Type B pancreatic cell (in vitro differentiated cells): ENCODE measurements around the gene CASTOR1. TPM values are rescaled to one million over a fixed set of nuclear protein-coding genes. Genes with fewer than 3 reads are reported as not detected.

Experiments used
- DNase-seq: peaks from one replicate; pipeline ENCODE4 v3.0.0; 2021; ENCODE audit warnings: mixed read lengths; ENCODE audit not compliant: unreplicated experiment; ENCODE audit errors: extremely low spot score
- H3K27ac Mint-ChIP-seq: 2 replicates; pipeline ENCODE4 v1.8.0; 2021; ENCODE audit warnings: mild to moderate bottlenecking, mixed read lengths
- H3K27me3 Mint-ChIP-seq: 2 replicates; pipeline ENCODE4 v1.8.0; 2021; ENCODE audit warnings: mixed read lengths
- H3K36me3 Mint-ChIP-seq: 2 replicates; pipeline ENCODE4 v1.8.0; 2021; ENCODE audit warnings: mixed read lengths
- H3K4me1 Mint-ChIP-seq: one replicate; pipeline ENCODE4 v1.8.0; 2021; ENCODE audit warnings: mixed read lengths; ENCODE audit not compliant: unreplicated experiment
- H3K4me3 Mint-ChIP-seq: 2 replicates; pipeline ENCODE4 v1.8.0; 2021; ENCODE audit warnings: mild to moderate bottlenecking, mixed read lengths
- H3K9me3 Mint-ChIP-seq: 2 replicates; pipeline ENCODE4 v1.8.0; 2021; ENCODE audit warnings: mixed read lengths
- total RNA-seq: library from RNA; stranded (reverse); gene quantifications from 2 replicates; pipeline ENCODE4 v1.2.1, GENCODE V29; 2021; ENCODE audit warnings: low replicate concordance
- TF ChIP-seq, protein P1 (sequence below): fragments of 200-600 bp; sonication (generic); conservative IDR thresholded peaks from 2 replicates; pipeline ENCODE4 v1.5.0; 2021; ENCODE audit warnings: antibody characterized with exemption, mild to moderate bottlenecking

The CASTOR1 gene
- total RNA-seq, 1 donor from 2014 or later: 11.4 TPM

DNA sequence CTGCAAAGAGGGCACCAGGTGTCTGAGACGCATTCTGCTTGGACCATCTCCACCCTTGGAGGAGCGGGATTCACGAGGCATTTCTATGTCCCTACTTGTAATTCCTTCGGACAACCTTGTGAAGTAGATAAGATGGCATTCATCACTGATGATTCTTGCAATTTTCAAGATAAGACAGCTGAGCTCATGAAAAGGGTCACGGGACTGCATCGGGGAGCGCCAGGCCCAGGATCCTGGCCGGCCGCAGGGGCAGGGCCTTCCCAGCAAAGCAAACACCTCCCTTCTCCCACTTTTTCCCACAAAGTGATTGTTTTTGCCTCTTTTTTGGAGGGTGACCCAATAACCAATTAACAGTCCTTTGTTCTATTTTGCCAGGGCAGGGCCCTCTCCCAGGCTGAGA is 51.2 kb downstream of the CASTOR1 start:
- H3K36me3 Mint-ChIP-seq: no peaks in the 10 kb centered on the region
- peaks cover 27% of the 10 kb centered on the region for H3K4me1 Mint-ChIP-seq
- no peak overlapping the region for H3K27ac Mint-ChIP-seq
- DNase-seq: no peak
- peaks cover 3% of the 10 kb centered on the region for H3K27me3 Mint-ChIP-seq
- TF ChIP-seq, protein P1, sequence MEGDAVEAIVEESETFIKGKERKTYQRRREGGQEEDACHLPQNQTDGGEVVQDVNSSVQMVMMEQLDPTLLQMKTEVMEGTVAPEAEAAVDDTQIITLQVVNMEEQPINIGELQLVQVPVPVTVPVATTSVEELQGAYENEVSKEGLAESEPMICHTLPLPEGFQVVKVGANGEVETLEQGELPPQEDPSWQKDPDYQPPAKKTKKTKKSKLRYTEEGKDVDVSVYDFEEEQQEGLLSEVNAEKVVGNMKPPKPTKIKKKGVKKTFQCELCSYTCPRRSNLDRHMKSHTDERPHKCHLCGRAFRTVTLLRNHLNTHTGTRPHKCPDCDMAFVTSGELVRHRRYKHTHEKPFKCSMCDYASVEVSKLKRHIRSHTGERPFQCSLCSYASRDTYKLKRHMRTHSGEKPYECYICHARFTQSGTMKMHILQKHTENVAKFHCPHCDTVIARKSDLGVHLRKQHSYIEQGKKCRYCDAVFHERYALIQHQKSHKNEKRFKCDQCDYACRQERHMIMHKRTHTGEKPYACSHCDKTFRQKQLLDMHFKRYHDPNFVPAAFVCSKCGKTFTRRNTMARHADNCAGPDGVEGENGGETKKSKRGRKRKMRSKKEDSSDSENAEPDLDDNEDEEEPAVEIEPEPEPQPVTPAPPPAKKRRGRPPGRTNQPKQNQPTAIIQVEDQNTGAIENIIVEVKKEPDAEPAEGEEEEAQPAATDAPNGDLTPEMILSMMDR: no peak
- no peak overlapping the region for H3K4me3 Mint-ChIP-seq
- no peaks in the 10 kb centered on the region for H3K9me3 Mint-ChIP-seq

DNA sequence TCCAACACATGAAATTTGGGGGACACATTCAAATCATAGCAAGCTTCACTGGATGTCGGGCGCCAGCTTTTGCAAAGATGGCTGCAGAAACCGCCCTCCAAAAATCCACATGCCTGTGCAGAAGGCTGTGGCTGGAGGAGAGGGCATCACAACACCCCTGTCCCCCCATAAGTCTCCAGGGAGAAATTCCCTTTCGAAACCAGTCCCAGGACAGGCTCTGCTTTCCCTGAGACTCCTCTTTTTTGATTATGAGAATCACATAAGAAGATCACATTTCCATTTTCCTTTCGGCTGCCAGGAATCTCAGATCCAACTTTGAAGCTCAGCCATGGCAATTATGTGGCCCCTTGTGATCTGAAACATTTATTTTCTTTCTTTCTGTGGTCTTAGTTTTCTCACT is 52.4 kb downstream of the CASTOR1 start:
- DNase-seq: no peak
- H3K9me3 Mint-ChIP-seq: no peaks in the 10 kb centered on the region
- H3K27ac Mint-ChIP-seq: no peak overlapping the region
- no peak overlapping the region for H3K4me3 Mint-ChIP-seq
- TF ChIP-seq, protein P1: no peak
- H3K36me3 Mint-ChIP-seq: no peaks in the 10 kb centered on the region
- peaks cover 3% of the 10 kb centered on the region for H3K27me3 Mint-ChIP-seq
- peaks cover 27% of the 10 kb centered on the region for H3K4me1 Mint-ChIP-seq

DNA sequence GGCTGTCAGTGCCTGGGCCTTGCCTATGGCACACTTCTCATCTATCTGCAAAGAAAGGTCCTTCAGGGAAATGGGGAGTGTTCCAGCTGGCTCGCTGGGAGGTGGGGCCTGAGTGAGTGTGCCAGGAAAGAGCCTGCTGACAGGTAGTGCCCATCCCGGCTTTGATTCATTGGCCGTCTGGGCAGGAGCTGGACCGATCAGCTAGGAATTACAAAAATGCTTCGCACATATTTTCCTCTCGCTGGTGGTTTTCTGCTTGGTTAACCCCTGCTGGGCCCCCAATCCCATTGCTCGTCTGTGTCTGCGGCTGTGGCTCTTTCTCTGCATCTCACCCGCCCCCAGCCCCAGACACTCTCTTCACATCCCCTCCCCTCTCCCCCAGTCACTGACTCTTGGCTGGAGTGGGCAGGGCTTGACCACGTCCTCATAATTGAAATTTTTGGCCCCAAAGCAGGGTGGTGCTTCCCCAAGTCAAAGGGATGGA is 53.6 kb downstream of the CASTOR1 start:
- Mint-ChIP-seq H3K4me3 (no peak overlapping the region), H3K36me3 (no peaks in the 10 kb centered on the region), H3K9me3 (no peaks in the 10 kb centered on the region), H3K27ac (no peak overlapping the region), H3K27me3 (peaks cover 3% of the 10 kb centered on the region), H3K4me1 (peaks cover 27% of the 10 kb centered on the region)
- TF ChIP-seq, protein P1: no peak
- DNase-seq: no peak

Other genes starting within 250 kb of the CASTOR1 start
- gene HORMAD2, start 209.0 kb downstream of the CASTOR1 start, total RNA-seq: 0.43 TPM in 1 of 2 replicates, not detected in the other
- gene LIF, start 42.7 kb downstream of the CASTOR1 start, total RNA-seq: 3.8 and 9.8 TPM in 2 replicates
- not detected in 2 replicates for gene OSM, start 22.7 kb downstream of the CASTOR1 start, total RNA-seq
- gene TBC1D10A, start 37.4 kb upstream of the CASTOR1 start, total RNA-seq: 15.3 and 21.5 TPM in 2 replicates
- gene SF3A1, start 67.4 kb upstream of the CASTOR1 start, total RNA-seq: 160 and 190 TPM in 2 replicates
- 6.9 and 9.4 TPM in 2 replicates for gene CCDC157, start 67.5 kb upstream of the CASTOR1 start, total RNA-seq
- gene RNF215, start 97.9 kb upstream of the CASTOR1 start, total RNA-seq: 16.9 and 29.2 TPM in 2 replicates
- gene SEC14L2, start 107.5 kb upstream of the CASTOR1 start, total RNA-seq: 7.9 and 9.6 TPM in 2 replicates
- gene MTFP1, start 136.3 kb upstream of the CASTOR1 start, total RNA-seq: 16.1 and 20.6 TPM in 2 replicates
- not detected in 2 replicates for gene SEC14L3, start 182.5 kb upstream of the CASTOR1 start, total RNA-seq
- gene SEC14L4, start 216.2 kb upstream of the CASTOR1 start, total RNA-seq: not detected in 2 replicates